GM12864 (cell line): ENCODE results near the gene TES.

Experiments
- DNase-seq: peaks from one replicate; pipeline ENCODE4 v3.0.0-alpha.2; 2011; ENCODE audit warnings: low read depth
- H3K4me3 ChIP-seq: 2 replicates; pipeline ENCODE4 v1.5.1; 2011; ENCODE audit warnings: mild to moderate bottlenecking, low read depth, low read length, control low read depth
- CTCF ChIP-seq: IDR thresholded peaks from 2 replicates; pipeline ENCODE4 v1.5.1; 2011; ENCODE audit warnings: low read depth, mild to moderate bottlenecking, moderate library complexity, low read length, control low read depth, inconsistent platforms; ENCODE audit errors: missing control alignments

Gene TES

GRCh38 chr7:116218051-116218645, 7.8 kb downstream of the TES start:
- TF ChIP-seq CTCF, result no peak
- H3K4me3 ChIP-seq, result no peak overlapping the region
- no peak for DNase-seq

- TF ChIP-seq CTCF, result no peak
- no peak for DNase-seq
- H3K4me3 ChIP-seq, result no peak overlapping the region
Observed at GRCh38 chr7:116218747-116219146, 8.4 kb downstream of the TES start.

GRCh38 chr7:116219288-116219687, 8.9 kb downstream of the TES start:
- no peak overlapping the region for H3K4me3 ChIP-seq
- no peak for TF ChIP-seq CTCF
- DNase-seq, result no peak

- no peak for TF ChIP-seq CTCF
- no peak overlapping the region for H3K4me3 ChIP-seq
- DNase-seq, result no peak
Observed at GRCh38 chr7:116219834-116220233, 9.5 kb downstream of the TES start.

- no peak for DNase-seq
- TF ChIP-seq CTCF, result no peak
- no peak overlapping the region; the same call in 1 of the 2 replicates for H3K4me3 ChIP-seq
Observed at GRCh38 chr7:116222501-116222900, 12.2 kb downstream of the TES start.

- peak overlapping the region; percentile 41 for H3K4me3 ChIP-seq
- no peak for TF ChIP-seq CTCF
- DNase-seq, result no peak
Observed at GRCh38 chr7:116223588-116223987, 13.2 kb downstream of the TES start.

- H3K4me3 ChIP-seq, result peak overlapping the region; percentile 17; the same call in 1 of the 2 replicates
- TF ChIP-seq CTCF, result no peak
- DNase-seq, result no peak
Observed at GRCh38 chr7:116224492-116225098, 14.3 kb downstream of the TES start.
